ENCODE data around the gene AKAP17A.

The AKAP17A gene

DNA sequence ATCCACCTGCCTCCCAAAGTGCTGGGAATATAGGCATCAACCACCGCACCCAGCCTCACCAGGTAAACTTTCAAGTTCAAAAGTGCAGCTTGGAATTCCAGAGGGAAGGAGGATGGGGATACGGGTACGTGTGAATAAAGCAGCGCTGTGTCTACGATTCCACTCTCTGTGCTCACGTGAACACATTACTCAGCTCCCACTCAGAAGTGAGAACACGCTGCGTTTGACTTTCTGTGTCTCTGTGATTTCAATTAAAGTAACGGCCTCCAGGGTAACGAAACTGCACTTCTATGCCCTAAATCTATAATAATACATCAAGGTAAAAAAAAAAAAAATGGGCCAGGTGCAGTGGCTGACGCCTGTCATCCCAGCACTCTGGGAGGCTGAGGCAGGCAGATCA, 15.1 kb downstream of the AKAP17A start:
- Histone ChIP-seq H3K4me1 (ENCODE audit: control insufficient read depth, low read depth, low read length) (no peaks in the 10 kb centered on the region), H3K18ac (ENCODE audit: low read length) (no peak overlapping the region), H3K79me1 (ENCODE audit: low read length) (peaks cover 3% of the 10 kb centered on the region), H4K8ac (ENCODE audit: low read depth, low read length) (no peak overlapping the region), H2BK5ac (ENCODE audit: low read length) (no peak overlapping the region), H3K79me2 (ENCODE audit: control insufficient read depth, insufficient read depth, low read length) (no peaks in the 10 kb centered on the region), H2AK5ac (ENCODE audit: low read length) (no peak overlapping the region), H3K36me3 (ENCODE audit: control insufficient read depth, insufficient read depth, low read length) (peaks cover 8% of the 10 kb centered on the region), H3K9ac (ENCODE audit: low read length) (no peak overlapping the region), H3K27ac (ENCODE audit: low read depth, low read length) (no peak overlapping the region), H3K4me2 (ENCODE audit: low read length) (no peak overlapping the region), H2BK120ac (ENCODE audit: low read depth, low read length) (no peak overlapping the region), H3K4ac (ENCODE audit: low read depth, low read length) (no peak overlapping the region), H3K56ac (ENCODE audit: low read length) (no peak overlapping the region), H3K23ac (ENCODE audit: low read length) (no peak overlapping the region), H4K5ac (ENCODE audit: low read length) (no peak overlapping the region), H3K27me3 (ENCODE audit: insufficient read depth, low read length, poor library complexity) (no peaks in the 10 kb centered on the region), H3K4me3 (ENCODE audit: low read length) (no peak overlapping the region), H2BK15ac (replicated peaks; ENCODE audit: low read depth) (no peak overlapping the region)
- WGBS (ENCODE audit: extremely low coverage, insufficient coverage, low lambda C conversion rate), result no CpG with 5 or more reads among the region's 11 CpGs
- DNase-seq, result no peak

DNA sequence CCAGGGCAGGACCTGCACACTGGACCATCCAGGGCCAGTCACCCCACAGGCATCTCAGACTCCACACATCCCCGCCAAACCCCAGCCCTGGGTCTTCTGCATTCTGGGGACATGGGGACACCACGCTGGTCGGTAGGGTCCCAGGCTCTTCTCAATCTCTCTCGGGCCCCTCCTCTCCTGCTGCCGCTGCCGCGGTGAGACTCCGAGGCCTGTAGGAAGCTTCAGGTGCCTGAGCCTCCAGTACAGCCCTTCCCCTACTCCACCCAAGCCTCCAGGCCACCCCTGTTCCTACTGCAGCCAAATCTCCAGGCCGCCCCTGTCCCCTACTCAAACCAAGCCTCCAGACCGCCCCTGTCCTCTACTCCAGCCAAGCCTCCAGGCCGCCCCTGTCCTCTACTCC, 17.9 kb downstream of the AKAP17A start:
- no CpG with 5 or more reads among the region's 11 CpGs for WGBS (ENCODE audit: extremely low coverage, insufficient coverage, low lambda C conversion rate)

DNA sequence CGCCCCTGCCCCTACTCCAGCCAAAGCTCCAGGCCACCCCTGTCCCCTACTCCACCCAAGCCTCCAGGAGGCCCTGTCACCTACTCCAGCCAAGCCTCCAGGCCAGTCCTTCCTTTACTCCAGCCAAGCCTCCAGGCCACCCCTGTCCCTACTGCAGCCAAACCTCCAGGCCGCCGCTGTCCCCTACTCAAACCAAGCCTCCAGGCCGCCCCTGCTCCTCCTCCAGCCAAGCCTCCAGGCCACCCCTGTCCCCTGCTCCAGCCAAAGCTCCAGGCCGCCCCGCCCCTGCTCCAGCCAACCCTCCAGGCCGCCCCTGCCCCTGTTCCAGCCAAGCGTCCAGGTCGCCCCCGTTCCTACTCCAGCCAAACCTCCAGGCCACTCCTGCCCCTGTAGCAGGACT, 18.4 kb downstream of the AKAP17A start:
- Histone ChIP-seq H2BK15ac (replicated peaks; ENCODE audit: low read depth) (no peak overlapping the region), H2BK5ac (ENCODE audit: low read length) (no peak overlapping the region), H3K79me1 (ENCODE audit: low read length) (no peaks in the 10 kb centered on the region), H3K27ac (ENCODE audit: low read depth, low read length) (no peak overlapping the region), H3K4me2 (ENCODE audit: low read length) (no peak overlapping the region), H3K9ac (ENCODE audit: low read length) (no peak overlapping the region), H3K18ac (ENCODE audit: low read length) (no peak overlapping the region), H3K4me1 (ENCODE audit: control insufficient read depth, low read depth, low read length) (no peaks in the 10 kb centered on the region), H2AK5ac (ENCODE audit: low read length) (no peak overlapping the region), H2BK120ac (ENCODE audit: low read depth, low read length) (no peak overlapping the region), H3K79me2 (ENCODE audit: control insufficient read depth, insufficient read depth, low read length) (no peaks in the 10 kb centered on the region), H4K5ac (ENCODE audit: low read length) (no peak overlapping the region), H3K36me3 (ENCODE audit: control insufficient read depth, insufficient read depth, low read length) (no peaks in the 10 kb centered on the region), H3K27me3 (ENCODE audit: insufficient read depth, low read length, poor library complexity) (no peaks in the 10 kb centered on the region), H3K4ac (ENCODE audit: low read depth, low read length) (no peak overlapping the region), H3K4me3 (ENCODE audit: low read length) (no peak overlapping the region), H3K23ac (ENCODE audit: low read length) (no peak overlapping the region), H4K8ac (ENCODE audit: low read depth, low read length) (no peak overlapping the region), H3K56ac (ENCODE audit: low read length) (peak overlapping the region; percentile 34)
- no peak for DNase-seq
- no CpG with 5 or more reads among the region's 10 CpGs for WGBS (ENCODE audit: extremely low coverage, insufficient coverage, low lambda C conversion rate)

More for the DNA sequence above, 17.9 kb downstream of the AKAP17A start:
- Histone ChIP-seq H3K9ac (ENCODE audit: low read length) (no peak overlapping the region), H3K79me2 (ENCODE audit: control insufficient read depth, insufficient read depth, low read length) (no peaks in the 10 kb centered on the region), H3K79me1 (ENCODE audit: low read length) (peaks cover under 1% of the 10 kb centered on the region), H3K18ac (ENCODE audit: low read length) (no peak overlapping the region), H3K36me3 (ENCODE audit: control insufficient read depth, insufficient read depth, low read length) (no peaks in the 10 kb centered on the region), H3K27ac (ENCODE audit: low read depth, low read length) (no peak overlapping the region), H4K5ac (ENCODE audit: low read length) (no peak overlapping the region), H3K56ac (ENCODE audit: low read length) (no peak overlapping the region), H3K27me3 (ENCODE audit: insufficient read depth, low read length, poor library complexity) (no peaks in the 10 kb centered on the region), H4K8ac (ENCODE audit: low read depth, low read length) (no peak overlapping the region), H3K4me1 (ENCODE audit: control insufficient read depth, low read depth, low read length) (no peaks in the 10 kb centered on the region), H3K4me2 (ENCODE audit: low read length) (no peak overlapping the region), H2BK120ac (ENCODE audit: low read depth, low read length) (no peak overlapping the region), H3K4ac (ENCODE audit: low read depth, low read length) (no peak overlapping the region), H2AK5ac (ENCODE audit: low read length) (no peak overlapping the region), H2BK5ac (ENCODE audit: low read length) (no peak overlapping the region), H3K23ac (ENCODE audit: low read length) (no peak overlapping the region), H2BK15ac (replicated peaks; ENCODE audit: low read depth) (no peak overlapping the region), H3K4me3 (ENCODE audit: low read length) (no peak overlapping the region)
- no peak for DNase-seq

DNA sequence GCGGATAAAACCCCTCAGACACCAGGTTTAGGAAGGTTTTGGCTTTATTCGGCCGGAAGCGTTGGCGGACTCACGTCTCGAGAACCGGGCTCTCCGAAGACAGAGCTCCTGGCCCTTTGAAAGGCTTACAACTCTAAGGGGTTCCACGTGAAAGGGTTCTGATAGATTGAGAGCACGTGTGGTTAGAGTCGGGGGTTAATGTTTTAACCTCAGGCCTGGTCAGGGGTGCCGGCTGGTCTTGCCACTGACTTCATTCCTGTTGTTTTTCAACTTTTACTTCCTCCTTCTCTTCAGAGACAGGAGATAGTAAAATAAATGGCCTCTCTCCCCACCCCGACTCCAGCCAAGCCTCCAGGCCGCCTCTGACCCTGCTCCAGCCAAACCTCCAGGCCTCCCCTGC, 18.8 kb downstream of the AKAP17A start:
- H3K56ac ChIP-seq (ENCODE audit: low read length), result peak overlapping the region; percentile 34
- no peak overlapping the region for H3K9ac ChIP-seq (ENCODE audit: low read length)
- no peaks in the 10 kb centered on the region for H3K79me1 ChIP-seq (ENCODE audit: low read length)
- DNase-seq, result no peak
- no peak overlapping the region for H3K4ac ChIP-seq (ENCODE audit: low read depth, low read length)
- no peak overlapping the region for H3K4me3 ChIP-seq (ENCODE audit: low read length)
- H3K4me1 ChIP-seq (ENCODE audit: control insufficient read depth, low read depth, low read length), result no peaks in the 10 kb centered on the region
- no peak overlapping the region for H3K18ac ChIP-seq (ENCODE audit: low read length)
- no peak overlapping the region for H3K4me2 ChIP-seq (ENCODE audit: low read length)
- no peak overlapping the region for H3K23ac ChIP-seq (ENCODE audit: low read length)
- no peak overlapping the region for H2BK5ac ChIP-seq (ENCODE audit: low read length)
- H2BK120ac ChIP-seq (ENCODE audit: low read depth, low read length), result no peak overlapping the region
- no peaks in the 10 kb centered on the region for H3K27me3 ChIP-seq (ENCODE audit: insufficient read depth, low read length, poor library complexity)
- H3K36me3 ChIP-seq (ENCODE audit: control insufficient read depth, insufficient read depth, low read length), result no peaks in the 10 kb centered on the region
- WGBS (ENCODE audit: extremely low coverage, insufficient coverage, low lambda C conversion rate), result no CpG with 5 or more reads among the region's 15 CpGs
- no peak overlapping the region for H2BK15ac ChIP-seq (replicated peaks; ENCODE audit: low read depth)
- no peak overlapping the region for H4K8ac ChIP-seq (ENCODE audit: low read depth, low read length)
- H2AK5ac ChIP-seq (ENCODE audit: low read length), result no peak overlapping the region
- no peak overlapping the region for H4K5ac ChIP-seq (ENCODE audit: low read length)
- no peak overlapping the region for H3K27ac ChIP-seq (ENCODE audit: low read depth, low read length)
- H3K79me2 ChIP-seq (ENCODE audit: control insufficient read depth, insufficient read depth, low read length), result no peaks in the 10 kb centered on the region

DNA sequence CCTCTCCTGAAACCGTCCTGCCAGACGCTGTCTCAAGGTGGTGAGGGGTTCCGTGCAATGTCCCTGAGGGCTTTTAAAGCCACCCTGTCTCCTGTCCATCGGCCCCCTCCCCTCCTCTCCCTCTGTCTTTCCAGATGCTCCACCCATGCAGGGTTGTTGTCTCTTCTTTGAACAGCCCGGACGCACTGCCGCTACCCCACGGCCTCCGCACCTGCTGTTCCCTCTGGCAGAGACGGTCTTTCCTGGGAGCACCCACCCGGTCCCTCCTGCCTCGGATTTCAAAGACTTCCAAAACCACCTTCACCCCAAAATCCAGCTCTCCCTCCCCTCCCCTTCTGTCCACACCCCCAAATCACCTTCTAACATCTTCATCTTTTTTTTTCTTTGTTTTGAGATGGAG, 19.3 kb downstream of the AKAP17A start:
- Histone ChIP-seq H3K36me3 (ENCODE audit: control insufficient read depth, insufficient read depth, low read length) (no peaks in the 10 kb centered on the region), H3K79me1 (ENCODE audit: low read length) (no peaks in the 10 kb centered on the region), H3K4me2 (ENCODE audit: low read length) (no peak overlapping the region), H2BK120ac (ENCODE audit: low read depth, low read length) (no peak overlapping the region), H3K56ac (ENCODE audit: low read length) (no peak overlapping the region), H3K4me1 (ENCODE audit: control insufficient read depth, low read depth, low read length) (no peaks in the 10 kb centered on the region), H3K4ac (ENCODE audit: low read depth, low read length) (no peak overlapping the region), H4K8ac (ENCODE audit: low read depth, low read length) (no peak overlapping the region), H3K27ac (ENCODE audit: low read depth, low read length) (no peak overlapping the region), H3K4me3 (ENCODE audit: low read length) (no peak overlapping the region), H2BK15ac (replicated peaks; ENCODE audit: low read depth) (no peak overlapping the region), H2BK5ac (ENCODE audit: low read length) (no peak overlapping the region), H3K27me3 (ENCODE audit: insufficient read depth, low read length, poor library complexity) (no peaks in the 10 kb centered on the region), H3K23ac (ENCODE audit: low read length) (no peak overlapping the region), H3K79me2 (ENCODE audit: control insufficient read depth, insufficient read depth, low read length) (no peaks in the 10 kb centered on the region), H4K5ac (ENCODE audit: low read length) (no peak overlapping the region), H3K18ac (ENCODE audit: low read length) (no peak overlapping the region), H3K9ac (ENCODE audit: low read length) (no peak overlapping the region), H2AK5ac (ENCODE audit: low read length) (no peak overlapping the region)
- no CpG with 5 or more reads among the region's 12 CpGs for WGBS (ENCODE audit: extremely low coverage, insufficient coverage, low lambda C conversion rate)
- DNase-seq, result no peak

DNA sequence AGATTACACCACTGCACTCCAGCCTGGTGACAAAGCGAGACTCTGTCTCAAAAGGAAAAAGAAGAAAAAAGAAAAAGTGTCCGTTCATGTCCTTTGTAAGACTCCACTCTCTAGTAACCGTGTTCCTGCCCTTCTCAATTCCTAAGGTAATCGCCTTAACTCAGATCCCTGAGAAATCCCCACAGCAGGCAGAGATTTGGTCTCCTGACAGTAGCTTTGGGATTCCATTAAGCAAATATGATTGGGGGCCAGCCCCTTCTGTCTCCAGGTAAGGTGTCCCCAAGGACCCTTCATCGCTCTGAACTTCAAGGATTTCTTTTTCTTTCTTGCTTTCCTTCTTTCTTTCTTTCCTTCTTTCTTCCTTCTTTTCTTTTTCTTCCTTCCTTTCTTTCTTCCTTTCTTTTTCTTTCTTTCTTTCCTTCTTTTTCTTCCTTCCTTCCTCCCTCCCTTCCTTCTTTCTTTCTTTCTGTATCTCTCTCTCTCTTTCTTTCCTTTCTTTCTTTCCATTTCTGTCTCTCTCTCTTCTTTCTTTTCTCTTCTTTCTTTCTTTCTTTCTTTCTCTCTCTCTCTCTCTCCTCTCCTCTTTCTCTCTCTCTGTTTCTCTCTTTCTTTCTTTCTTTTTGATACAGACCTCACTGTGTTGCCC, 21.4 kb downstream of the AKAP17A start:
- H3K79me1 ChIP-seq (ENCODE audit: low read length), result no peaks in the 10 kb centered on the region
- H3K23ac ChIP-seq (ENCODE audit: low read length), result no peak overlapping the region
- no peak overlapping the region for H3K4me3 ChIP-seq (ENCODE audit: low read length)
- H3K9ac ChIP-seq (ENCODE audit: low read length), result no peak overlapping the region
- H4K5ac ChIP-seq (ENCODE audit: low read length), result no peak overlapping the region
- H3K4ac ChIP-seq (ENCODE audit: low read depth, low read length), result no peak overlapping the region
- H2BK15ac ChIP-seq (replicated peaks; ENCODE audit: low read depth), result no peak overlapping the region
- no peak overlapping the region for H4K8ac ChIP-seq (ENCODE audit: low read depth, low read length)
- H3K56ac ChIP-seq (ENCODE audit: low read length), result no peak overlapping the region
- no peak overlapping the region for H3K4me2 ChIP-seq (ENCODE audit: low read length)
- no peak for DNase-seq
- no peaks in the 10 kb centered on the region for H3K27me3 ChIP-seq (ENCODE audit: insufficient read depth, low read length, poor library complexity)
- H2AK5ac ChIP-seq (ENCODE audit: low read length), result no peak overlapping the region
- no peak overlapping the region for H3K27ac ChIP-seq (ENCODE audit: low read depth, low read length)
- H3K4me1 ChIP-seq (ENCODE audit: control insufficient read depth, low read depth, low read length), result no peaks in the 10 kb centered on the region
- H2BK120ac ChIP-seq (ENCODE audit: low read depth, low read length), result no peak overlapping the region
- H3K36me3 ChIP-seq (ENCODE audit: control insufficient read depth, insufficient read depth, low read length), result no peaks in the 10 kb centered on the region
- H3K79me2 ChIP-seq (ENCODE audit: control insufficient read depth, insufficient read depth, low read length), result no peaks in the 10 kb centered on the region
- WGBS (ENCODE audit: extremely low coverage, insufficient coverage, low lambda C conversion rate), result no CpG with 5 or more reads among the region's 5 CpGs
- no peak overlapping the region for H2BK5ac ChIP-seq (ENCODE audit: low read length)
- H3K18ac ChIP-seq (ENCODE audit: low read length), result no peak overlapping the region

Data from mesendoderm (in vitro differentiated cells).